Mesothelial cell of epicardium (in vitro differentiated cells): ENCODE data around the gene GLIPR1L2. TPM values are rescaled to one million over a fixed set of nuclear protein-coding genes. Genes with fewer than 3 reads are reported as not detected.
"Not testable (repeated sequence)": the region's sequence is repeated elsewhere in the genome, so short reads cannot be mapped to it uniquely, and the experiment has no call there.

Experiments used
- DNase-seq, 2 experiments: peaks; one replicate each; pipeline ENCODE4 v3.0.0; 2021; ENCODE audit warnings: low spot score in 2 of 2; ENCODE audit not compliant: unreplicated experiment in 2 of 2
- H3K27ac Mint-ChIP-seq: 2 replicates; pipeline ENCODE4 v1.8.0; 2021; ENCODE audit warnings: mixed read lengths
- H3K27me3 Mint-ChIP-seq: 2 replicates; pipeline ENCODE4 v1.8.0; 2021; ENCODE audit warnings: low read depth, mixed read lengths
- H3K36me3 Mint-ChIP-seq: 2 replicates; pipeline ENCODE4 v1.8.0; 2021; ENCODE audit warnings: mixed read lengths
- H3K4me1 Mint-ChIP-seq: 2 replicates; pipeline ENCODE4 v1.8.0; 2021; ENCODE audit warnings: mixed read lengths
- H3K4me3 Mint-ChIP-seq: 2 replicates; pipeline ENCODE4 v1.8.0; 2021; ENCODE audit warnings: mild to moderate bottlenecking, moderate library complexity, mixed read lengths
- H3K9me3 Mint-ChIP-seq: 2 replicates; pipeline ENCODE4 v1.8.0; 2021; ENCODE audit warnings: mixed read lengths
- CTCF ChIP-seq: fragments of 200-600 bp; sonication (generic); IDR thresholded peaks from one replicate; pipeline ENCODE4 v1.5.0; 2021; ENCODE audit warnings: antibody characterized with exemption; ENCODE audit not compliant: unreplicated experiment
- total RNA-seq: library from RNA; stranded (reverse); gene quantifications from 3 replicates; pipeline ENCODE4 v1.2.1, GENCODE V29; 2021

The GLIPR1L2 gene
- total RNA-seq, 1 donor from 2014 or later: 0.89 TPM

DNA sequence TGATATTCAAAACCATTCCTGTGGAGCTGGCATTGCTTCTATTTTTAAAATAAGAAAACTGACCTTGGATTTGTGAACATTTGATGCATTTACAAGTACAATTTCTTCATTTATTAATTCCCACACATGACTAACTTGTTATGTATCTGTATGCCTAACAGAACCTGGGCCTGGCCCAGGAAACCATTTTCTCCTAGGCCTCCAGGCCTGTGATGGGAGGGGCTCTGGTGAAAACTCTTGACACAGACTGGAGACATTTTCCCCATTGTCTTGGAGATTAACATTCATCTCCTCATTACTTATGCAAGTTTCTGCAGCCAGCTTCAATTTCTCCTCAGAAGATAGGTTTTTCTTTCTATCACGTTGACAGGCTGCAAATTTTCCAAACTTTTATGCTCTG lies 42.0 kb downstream of the GLIPR1L2 start:
- Mint-ChIP-seq H3K4me1 (no peaks in the 10 kb centered on the region), H3K9me3 (peaks cover 61% of the 10 kb centered on the region), H3K27me3 (no peaks in the 10 kb centered on the region), H3K36me3 (peaks cover 6% of the 10 kb centered on the region), H3K27ac (no peak overlapping the region), H3K4me3 (no peak overlapping the region)
- no peak for TF ChIP-seq CTCF
- no peak for DNase-seq

GRCh38 chr12:75437564-75437963 lies 46.7 kb downstream of the GLIPR1L2 start:
- DNase-seq: no peak

DNA sequence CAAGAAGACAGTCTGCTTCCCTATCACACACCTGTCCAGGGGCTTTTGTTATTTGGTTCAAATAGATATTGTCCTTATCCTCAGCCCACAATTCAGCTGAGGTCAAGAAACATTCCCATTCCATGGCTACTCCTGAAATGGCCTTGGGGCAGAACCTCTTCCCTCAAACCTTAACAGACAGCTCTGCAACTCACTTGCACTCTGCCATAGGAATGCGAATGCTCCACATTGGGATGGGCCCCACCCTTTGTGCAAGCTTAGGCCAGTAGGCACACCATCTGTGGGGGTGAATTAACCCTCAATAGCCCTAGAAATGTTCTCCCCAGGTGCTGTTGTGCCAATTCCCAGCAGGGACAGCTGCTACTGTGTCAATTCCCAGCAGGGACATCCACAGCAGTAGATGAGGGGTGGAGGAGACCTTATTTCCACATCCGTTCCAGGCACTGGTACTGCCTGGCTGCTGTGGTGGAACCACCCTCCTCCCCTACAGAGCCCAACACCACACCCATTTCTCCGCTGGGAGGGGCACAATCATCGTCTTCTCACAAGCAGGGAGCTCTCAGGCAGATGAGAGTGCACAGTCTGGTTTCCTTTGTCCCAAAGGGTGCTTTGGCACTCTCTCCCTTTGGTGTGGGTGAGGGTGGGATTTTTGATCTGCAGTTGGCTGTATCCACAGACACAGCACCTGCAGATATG lies 47.3 kb downstream of the GLIPR1L2 start:
- H3K27ac Mint-ChIP-seq: no peak overlapping the region
- TF ChIP-seq CTCF: no peak
- H3K36me3 Mint-ChIP-seq: no peaks in the 10 kb centered on the region
- peaks cover 61% of the 10 kb centered on the region for H3K9me3 Mint-ChIP-seq
- no peak for DNase-seq
- H3K27me3 Mint-ChIP-seq: no peaks in the 10 kb centered on the region
- H3K4me3 Mint-ChIP-seq: no peak overlapping the region
- H3K4me1 Mint-ChIP-seq: peaks cover 5% of the 10 kb centered on the region

More at GRCh38 chr12:75437564-75437963, 46.7 kb downstream of the GLIPR1L2 start:
- Mint-ChIP-seq H3K36me3 (no peaks in the 10 kb centered on the region), H3K9me3 (peaks cover 61% of the 10 kb centered on the region), H3K4me3 (no peak overlapping the region), H3K27ac (no peak overlapping the region), H3K27me3 (no peaks in the 10 kb centered on the region), H3K4me1 (peaks cover 5% of the 10 kb centered on the region)
- no peak for TF ChIP-seq CTCF

DNA sequence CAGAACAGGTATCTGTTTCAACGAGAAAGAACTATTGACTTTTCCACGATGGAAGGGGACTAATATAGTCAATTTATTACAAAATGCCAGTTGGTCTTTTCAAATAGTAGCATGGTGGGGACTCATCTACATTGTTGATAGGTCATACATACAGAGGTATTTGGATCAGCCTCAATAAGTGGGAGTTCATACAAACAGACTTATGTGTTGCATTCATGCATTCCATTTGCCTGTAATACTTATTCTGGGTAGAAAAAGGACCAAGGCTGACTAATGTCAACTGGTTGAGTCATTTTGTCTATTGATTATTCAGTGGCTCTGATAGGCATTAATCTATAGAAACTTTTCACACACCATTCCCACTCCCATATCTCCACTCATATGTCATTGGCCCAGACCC lies 48.2 kb downstream of the GLIPR1L2 start:
- TF ChIP-seq CTCF: no peak
- Mint-ChIP-seq H3K9me3 (peaks cover 56% of the 10 kb centered on the region), H3K27ac (no peak overlapping the region), H3K4me3 (no peak overlapping the region), H3K36me3 (no peaks in the 10 kb centered on the region), H3K27me3 (no peaks in the 10 kb centered on the region), H3K4me1 (peaks cover 5% of the 10 kb centered on the region)
- DNase-seq: no peak

DNA sequence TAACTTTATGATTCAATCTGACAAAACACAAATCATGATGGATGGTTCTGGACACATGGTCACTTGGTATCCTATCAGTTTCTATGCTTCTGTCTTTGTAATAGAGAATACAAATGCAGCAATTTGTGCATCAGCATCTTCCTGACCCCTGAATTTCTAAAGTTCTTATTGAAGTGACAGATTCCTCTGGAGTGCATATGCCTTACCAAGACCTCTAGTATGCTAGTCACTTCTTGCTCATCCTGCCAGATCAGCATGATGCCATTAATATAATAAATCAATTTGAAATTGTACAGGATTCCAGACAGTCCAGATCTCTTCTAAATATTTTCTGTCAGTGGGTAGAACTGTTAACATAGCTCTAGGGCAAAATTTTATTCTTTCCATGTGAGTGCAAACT lies 49.0 kb downstream of the GLIPR1L2 start:
- Mint-ChIP-seq H3K4me1 (peaks cover 5% of the 10 kb centered on the region), H3K9me3 (peaks cover 47% of the 10 kb centered on the region), H3K4me3 (no peak overlapping the region)

DNA sequence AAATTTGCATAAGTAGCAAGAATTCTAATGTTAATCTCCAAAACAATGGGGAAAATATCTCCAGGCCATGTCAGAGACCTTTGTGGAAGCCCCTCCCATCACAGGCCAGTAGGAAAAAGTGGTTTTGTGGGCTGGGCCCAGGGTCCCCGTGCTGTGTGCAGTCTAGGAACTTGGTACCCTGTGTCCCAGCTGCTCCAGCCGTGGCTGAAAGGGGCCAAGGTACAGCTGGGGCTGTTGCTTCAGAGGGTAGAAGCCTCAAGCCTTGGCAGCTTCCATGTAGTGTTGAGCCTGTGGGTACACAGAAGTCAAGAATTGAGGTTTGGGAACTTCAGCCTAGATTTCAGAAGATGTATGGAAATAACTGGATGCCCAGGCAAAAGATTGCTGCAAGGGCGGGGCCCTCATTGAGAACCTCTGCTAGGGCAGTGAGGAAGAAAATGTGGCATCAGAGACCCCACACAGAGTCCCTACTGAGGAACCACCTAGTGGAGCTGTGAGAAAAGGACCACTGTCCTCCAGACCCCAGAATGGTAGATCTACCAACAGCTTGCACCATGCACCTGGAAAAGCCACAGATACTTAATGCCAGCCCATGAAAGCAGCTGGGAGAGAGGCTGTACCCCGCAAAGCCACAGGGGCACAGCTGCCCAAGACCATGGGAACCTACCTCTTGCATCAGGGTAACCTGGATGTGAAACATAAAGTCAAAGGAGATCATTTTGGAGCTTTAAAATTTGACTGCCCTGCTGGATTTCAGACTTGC lies 51.0 kb downstream of the GLIPR1L2 start:
- not testable (repeated sequence) for H3K27me3 Mint-ChIP-seq, H3K4me1 Mint-ChIP-seq, H3K4me3 Mint-ChIP-seq, DNase-seq, H3K27ac Mint-ChIP-seq, H3K36me3 Mint-ChIP-seq
- peaks cover 31% of the 10 kb centered on the region for H3K9me3 Mint-ChIP-seq

More for the DNA sequence above, 49.0 kb downstream of the GLIPR1L2 start:
- H3K36me3 Mint-ChIP-seq: no peaks in the 10 kb centered on the region
- DNase-seq: no peak
- H3K27me3 Mint-ChIP-seq: no peaks in the 10 kb centered on the region
- H3K27ac Mint-ChIP-seq: no peak overlapping the region
- TF ChIP-seq CTCF: no peak

GRCh38 chr12:75442454-75442853 lies 51.6 kb downstream of the GLIPR1L2 start:
- not testable (repeated sequence) for H3K4me1 Mint-ChIP-seq, H3K36me3 Mint-ChIP-seq, H3K27ac Mint-ChIP-seq, H3K27me3 Mint-ChIP-seq, DNase-seq, H3K4me3 Mint-ChIP-seq
- H3K9me3 Mint-ChIP-seq: peaks cover 27% of the 10 kb centered on the region
